HUES48 (cell line): ENCODE results near the gene RAB43.
"Not testable (repeated sequence)": the region's sequence is repeated elsewhere in the genome, so short reads cannot be mapped to it uniquely, and the experiment has no call there.

Experiments used
- H3K27ac ChIP-seq: one replicate; pipeline ENCODE4 v1.7.0; 2013; ENCODE audit warnings: low read depth, low read length, inconsistent platforms
- H3K27me3 ChIP-seq: 2 replicates; pipeline ENCODE4 v1.6.1; 2013; ENCODE audit warnings: mild to moderate bottlenecking, low read length; ENCODE audit not compliant: control insufficient read depth, insufficient read depth
- H3K36me3 ChIP-seq: 2 replicates; pipeline ENCODE4 v1.6.1; 2013; ENCODE audit warnings: low read length; ENCODE audit not compliant: control insufficient read depth, insufficient read depth
- H3K4me1 ChIP-seq: 2 replicates; pipeline ENCODE4 v1.6.1; 2013; ENCODE audit warnings: mild to moderate bottlenecking, low read length; ENCODE audit not compliant: control insufficient read depth, insufficient read depth
- H3K4me3 ChIP-seq: 2 replicates; pipeline ENCODE4 v1.5.1; 2013; ENCODE audit warnings: mild to moderate bottlenecking, low read depth, low read length
- H3K9ac ChIP-seq: 2 replicates; pipeline ENCODE4 v1.6.1; 2013; ENCODE audit warnings: mild to moderate bottlenecking, low read depth, low read length, moderate library complexity
- H3K9me3 ChIP-seq: 2 replicates; pipeline ENCODE4 v1.6.1; 2013; ENCODE audit warnings: low read length; ENCODE audit not compliant: control insufficient read depth, insufficient read depth

The RAB43 gene

GRCh38 chr3:129120254-129121004, 1.2 kb downstream of the RAB43 start:
- Histone ChIP-seq H3K36me3 (no peaks in the 10 kb centered on the region), H3K27ac (peak overlapping the region; percentile 88), H3K27me3 (no peaks in the 10 kb centered on the region), H3K9ac (peak overlapping the region; percentile 78), H3K4me3 (peak overlapping the region; percentile 95), H3K4me1 (peaks cover 39% of the 10 kb centered on the region), H3K9me3 (no peaks in the 10 kb centered on the region)

- Histone ChIP-seq H3K27ac (peak overlapping the region; percentile 88), H3K4me1 (peaks cover 45% of the 10 kb centered on the region)
Measured at GRCh38 chr3:129119365-129120100, 2.1 kb downstream of the RAB43 start.

GRCh38 chr3:129118745-129119144, 2.9 kb downstream of the RAB43 start:
- Histone ChIP-seq H3K27me3 (no peaks in the 10 kb centered on the region), H3K9me3 (no peaks in the 10 kb centered on the region), H3K9ac (no peak overlapping the region), H3K4me3 (peak overlapping the region; percentile 95; the same call in 1 of the 2 replicates), H3K4me1 (peaks cover 45% of the 10 kb centered on the region), H3K36me3 (no peaks in the 10 kb centered on the region), H3K27ac (peak overlapping the region; percentile 88)

More at GRCh38 chr3:129119365-129120100, 2.1 kb downstream of the RAB43 start:
- Histone ChIP-seq H3K4me3 (peak overlapping the region; percentile 95), H3K9ac (peak overlapping the region; percentile 54), H3K36me3 (no peaks in the 10 kb centered on the region), H3K27me3 (no peaks in the 10 kb centered on the region), H3K9me3 (no peaks in the 10 kb centered on the region)

- Histone ChIP-seq H3K36me3 (no peaks in the 10 kb centered on the region), H3K4me1 (peaks cover 43% of the 10 kb centered on the region), H3K4me3 (no peak overlapping the region), H3K9ac (no peak overlapping the region), H3K27ac (peak overlapping the region; percentile 41), H3K27me3 (no peaks in the 10 kb centered on the region), H3K9me3 (no peaks in the 10 kb centered on the region)
Measured at GRCh38 chr3:129117134-129117533, 4.5 kb downstream of the RAB43 start.

- H3K27ac ChIP-seq, result peak overlapping the region; percentile 83
- no peaks in the 10 kb centered on the region for H3K36me3 ChIP-seq
- H3K27me3 ChIP-seq, result no peaks in the 10 kb centered on the region
- peaks cover 43% of the 10 kb centered on the region for H3K4me1 ChIP-seq
- H3K9me3 ChIP-seq, result no peaks in the 10 kb centered on the region
- H3K9ac ChIP-seq, result no peak overlapping the region
- H3K4me3 ChIP-seq, result peak overlapping the region; percentile 14; the same call in 1 of the 2 replicates
Measured at GRCh38 chr3:129116482-129116946, 5.1 kb downstream of the RAB43 start.

GRCh38 chr3:129114455-129114854, 7.1 kb downstream of the RAB43 start:
- Histone ChIP-seq H3K4me1 (peaks cover 33% of the 10 kb centered on the region), H3K27ac (peak overlapping the region; percentile 58), H3K4me3 (no peak overlapping the region), H3K27me3 (no peaks in the 10 kb centered on the region), H3K9me3 (no peaks in the 10 kb centered on the region), H3K36me3 (no peaks in the 10 kb centered on the region), H3K9ac (peak overlapping the region; percentile 19; the same call in 1 of the 2 replicates)

- no peaks in the 10 kb centered on the region for H3K36me3 ChIP-seq
- H3K27ac ChIP-seq, result no peak overlapping the region
- H3K27me3 ChIP-seq, result no peaks in the 10 kb centered on the region
- no peak overlapping the region for H3K4me3 ChIP-seq
- peaks cover 22% of the 10 kb centered on the region for H3K4me1 ChIP-seq
- H3K9me3 ChIP-seq, result no peaks in the 10 kb centered on the region
- H3K9ac ChIP-seq, result no peak overlapping the region
Measured at GRCh38 chr3:129112308-129113052, 9.1 kb downstream of the RAB43 start.

GRCh38 chr3:129111076-129111780, 10.4 kb downstream of the RAB43 start:
- not testable (repeated sequence) for H3K9me3 ChIP-seq, H3K36me3 ChIP-seq, H3K27me3 ChIP-seq, H3K27ac ChIP-seq, H3K4me3 ChIP-seq, H3K9ac ChIP-seq
- peaks cover 10% of the 10 kb centered on the region for H3K4me1 ChIP-seq

GRCh38 chr3:129107793-129108192, 13.8 kb downstream of the RAB43 start:
- no peak overlapping the region for H3K9ac ChIP-seq
- no peaks in the 10 kb centered on the region for H3K27me3 ChIP-seq
- H3K27ac ChIP-seq, result no peak overlapping the region
- H3K4me3 ChIP-seq, result no peak overlapping the region
- no peaks in the 10 kb centered on the region for H3K9me3 ChIP-seq
- H3K4me1 ChIP-seq, result no peaks in the 10 kb centered on the region; the same call in 1 of the 2 replicates
- H3K36me3 ChIP-seq, result no peaks in the 10 kb centered on the region

GRCh38 chr3:129106866-129107565, 14.6 kb downstream of the RAB43 start:
- no peaks in the 10 kb centered on the region for H3K9me3 ChIP-seq
- H3K27me3 ChIP-seq, result no peaks in the 10 kb centered on the region
- no peak overlapping the region for H3K27ac ChIP-seq
- no peak overlapping the region for H3K4me3 ChIP-seq
- no peak overlapping the region for H3K9ac ChIP-seq
- H3K4me1 ChIP-seq, result no peaks in the 10 kb centered on the region; the same call in 1 of the 2 replicates
- H3K36me3 ChIP-seq, result no peaks in the 10 kb centered on the region
